ENCODE measurements around the gene CLCA2.

CLCA2 gene

DNA sequence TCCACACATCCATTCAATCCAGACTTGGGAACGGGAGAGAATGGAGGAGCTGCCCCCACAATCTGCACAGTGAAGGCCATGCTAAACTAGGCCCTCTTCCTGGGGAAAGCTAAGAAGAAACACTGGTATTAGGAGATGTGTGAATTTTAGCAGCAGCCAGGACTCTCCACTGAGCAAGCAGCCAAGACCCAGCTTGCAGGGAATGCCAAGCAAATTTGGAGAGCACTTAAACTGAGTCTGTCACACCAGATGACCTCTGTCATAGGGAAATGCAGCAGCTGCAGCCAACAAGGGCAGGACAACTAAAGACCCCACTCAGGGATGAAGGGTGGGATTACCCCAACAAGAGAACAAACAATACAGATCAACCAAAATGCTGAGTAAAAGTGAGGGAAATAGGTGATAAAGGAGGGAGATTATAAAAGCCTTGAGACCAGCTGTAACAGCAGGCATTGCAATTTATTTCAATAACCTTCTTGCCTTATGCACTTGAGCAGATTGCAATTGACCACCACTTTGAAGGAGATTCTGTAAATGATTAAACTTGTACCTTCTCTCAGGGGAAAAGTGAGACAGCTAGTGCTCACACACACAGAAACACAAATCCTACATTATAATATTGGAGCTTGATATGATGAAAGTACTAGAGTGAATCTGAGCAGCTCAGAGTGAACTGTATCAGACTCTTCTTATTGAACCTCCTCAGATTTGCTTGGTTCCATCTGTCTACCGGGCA lies 42.3 kb downstream of the CLCA2 start:
- no peak for TF ChIP-seq POLR2AphosphoS5 (IDR thresholded peaks at IDR 0.05; ENCODE audit: low read depth, low read length)
- no peak for TF ChIP-seq FOXP2 (optimal IDR thresholded peaks at IDR 0.05; ENCODE audit: borderline replicate concordance, extremely low read depth, extremely low read length, insufficient read depth)
- no peak for TF ChIP-seq SIN3A (IDR thresholded peaks at IDR 0.05; ENCODE audit: borderline replicate concordance, insufficient read depth, low read length)
- TF ChIP-seq, protein P1, sequence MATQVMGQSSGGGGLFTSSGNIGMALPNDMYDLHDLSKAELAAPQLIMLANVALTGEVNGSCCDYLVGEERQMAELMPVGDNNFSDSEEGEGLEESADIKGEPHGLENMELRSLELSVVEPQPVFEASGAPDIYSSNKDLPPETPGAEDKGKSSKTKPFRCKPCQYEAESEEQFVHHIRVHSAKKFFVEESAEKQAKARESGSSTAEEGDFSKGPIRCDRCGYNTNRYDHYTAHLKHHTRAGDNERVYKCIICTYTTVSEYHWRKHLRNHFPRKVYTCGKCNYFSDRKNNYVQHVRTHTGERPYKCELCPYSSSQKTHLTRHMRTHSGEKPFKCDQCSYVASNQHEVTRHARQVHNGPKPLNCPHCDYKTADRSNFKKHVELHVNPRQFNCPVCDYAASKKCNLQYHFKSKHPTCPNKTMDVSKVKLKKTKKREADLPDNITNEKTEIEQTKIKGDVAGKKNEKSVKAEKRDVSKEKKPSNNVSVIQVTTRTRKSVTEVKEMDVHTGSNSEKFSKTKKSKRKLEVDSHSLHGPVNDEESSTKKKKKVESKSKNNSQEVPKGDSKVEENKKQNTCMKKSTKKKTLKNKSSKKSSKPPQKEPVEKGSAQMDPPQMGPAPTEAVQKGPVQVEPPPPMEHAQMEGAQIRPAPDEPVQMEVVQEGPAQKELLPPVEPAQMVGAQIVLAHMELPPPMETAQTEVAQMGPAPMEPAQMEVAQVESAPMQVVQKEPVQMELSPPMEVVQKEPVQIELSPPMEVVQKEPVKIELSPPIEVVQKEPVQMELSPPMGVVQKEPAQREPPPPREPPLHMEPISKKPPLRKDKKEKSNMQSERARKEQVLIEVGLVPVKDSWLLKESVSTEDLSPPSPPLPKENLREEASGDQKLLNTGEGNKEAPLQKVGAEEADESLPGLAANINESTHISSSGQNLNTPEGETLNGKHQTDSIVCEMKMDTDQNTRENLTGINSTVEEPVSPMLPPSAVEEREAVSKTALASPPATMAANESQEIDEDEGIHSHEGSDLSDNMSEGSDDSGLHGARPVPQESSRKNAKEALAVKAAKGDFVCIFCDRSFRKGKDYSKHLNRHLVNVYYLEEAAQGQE (IDR thresholded peaks at IDR 0.05; ENCODE audit: insufficient read depth in 1 of 2, low read depth in 2 of 2, low read length in 2 of 2): no peak

DNA sequence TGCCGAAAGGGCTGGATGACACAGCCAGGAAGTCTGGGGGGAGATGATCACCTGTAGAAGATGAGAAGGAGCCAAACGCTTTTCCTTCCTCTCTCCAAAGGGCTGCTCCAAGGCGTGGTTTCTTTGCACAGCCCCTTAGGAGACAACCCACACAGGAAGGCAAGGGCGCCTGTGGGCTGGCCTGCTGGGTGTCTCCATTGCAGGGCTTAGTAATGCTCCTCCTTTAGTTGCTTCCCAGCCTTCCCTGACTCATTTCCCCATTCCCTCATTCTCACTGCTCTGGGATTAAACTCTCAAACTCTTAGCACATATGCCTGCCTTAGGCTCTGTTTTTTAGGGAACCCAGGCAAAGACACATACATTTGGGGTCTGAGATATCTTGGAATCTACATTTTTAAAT lies 43.0 kb downstream of the CLCA2 start:
- no peak for TF ChIP-seq POLR2AphosphoS5 (IDR thresholded peaks at IDR 0.05; ENCODE audit: low read depth, low read length)
- TF ChIP-seq FOXP2 (optimal IDR thresholded peaks at IDR 0.05; ENCODE audit: borderline replicate concordance, extremely low read depth, extremely low read length, insufficient read depth): no peak
- TF ChIP-seq SIN3A (IDR thresholded peaks at IDR 0.05; ENCODE audit: borderline replicate concordance, insufficient read depth, low read length): no peak
- TF ChIP-seq TAF1 (IDR thresholded peaks at IDR 0.05; ENCODE audit: borderline replicate concordance, insufficient read depth, low read length): no peak
- TF ChIP-seq, protein P1 (IDR thresholded peaks at IDR 0.05; ENCODE audit: insufficient read depth in 1 of 2, low read depth in 2 of 2, low read length in 2 of 2): no peak

DNA sequence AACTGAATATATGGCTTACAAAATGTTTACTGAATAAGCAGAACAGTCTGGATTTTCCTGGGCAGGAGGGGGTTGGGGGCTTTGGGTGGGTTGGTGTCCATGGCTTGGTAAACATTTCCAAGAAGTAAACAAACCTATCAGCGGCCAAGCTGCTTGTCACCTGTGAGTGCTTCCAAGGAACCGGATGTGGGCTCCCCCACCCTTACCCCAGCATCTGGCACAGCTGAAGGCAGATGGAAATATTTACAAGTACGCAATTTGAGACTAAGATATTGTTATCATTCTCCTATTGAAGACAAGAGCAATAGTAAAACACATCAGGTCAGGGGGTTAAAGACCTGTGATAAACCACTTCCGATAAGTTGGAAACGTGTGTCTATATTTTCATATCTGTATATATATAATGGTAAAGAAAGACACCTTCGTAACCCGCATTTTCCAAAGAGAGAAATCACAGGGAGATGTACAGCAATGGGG lies 44.6 kb downstream of the CLCA2 start, which contains the start of gene CLCA1:
Gene CLCA1, plus strand, starts transcription at position 427 of the 477 bp plus-strand sequence. Its CDS starts 45 bp downstream, at position 472.
- TF ChIP-seq FOXP2 (optimal IDR thresholded peaks at IDR 0.05; ENCODE audit: borderline replicate concordance, extremely low read depth, extremely low read length, insufficient read depth) (no peak), TAF1 (IDR thresholded peaks at IDR 0.05; ENCODE audit: borderline replicate concordance, insufficient read depth, low read length) (no peak), POLR2AphosphoS5 (IDR thresholded peaks at IDR 0.05; ENCODE audit: low read depth, low read length) (no peak)
- TF ChIP-seq, protein P1 (IDR thresholded peaks at IDR 0.05; ENCODE audit: insufficient read depth in 1 of 2, low read depth in 2 of 2, low read length in 2 of 2): no peak

DNA sequence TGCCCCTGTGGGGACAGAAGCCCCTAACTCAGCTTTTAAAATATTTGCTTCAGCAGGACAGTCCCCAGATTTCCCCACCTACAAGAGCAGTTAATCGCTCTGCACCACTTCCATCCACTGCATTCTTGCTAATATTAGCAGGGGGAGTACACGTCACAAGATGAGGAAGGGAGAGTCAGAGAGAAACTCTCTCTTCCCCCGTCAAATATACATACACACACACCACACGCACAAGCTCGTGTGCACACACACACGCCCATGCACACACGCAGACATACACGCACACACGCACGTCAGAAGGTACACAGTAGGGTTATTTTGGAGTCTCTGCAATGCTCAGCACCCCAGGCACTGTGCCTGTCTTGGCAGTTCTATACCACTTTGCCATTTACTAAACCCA lies 46.9 kb downstream of the CLCA2 start:
- TF ChIP-seq FOXP2 (optimal IDR thresholded peaks at IDR 0.05; ENCODE audit: borderline replicate concordance, extremely low read depth, extremely low read length, insufficient read depth) (no peak), POLR2AphosphoS5 (IDR thresholded peaks at IDR 0.05; ENCODE audit: low read depth, low read length) (no peak), SIN3A (IDR thresholded peaks at IDR 0.05; ENCODE audit: borderline replicate concordance, insufficient read depth, low read length) (no peak), TAF1 (IDR thresholded peaks at IDR 0.05; ENCODE audit: borderline replicate concordance, insufficient read depth, low read length) (no peak)
- TF ChIP-seq, protein P1 (IDR thresholded peaks at IDR 0.05; ENCODE audit: insufficient read depth in 1 of 2, low read depth in 2 of 2, low read length in 2 of 2): no peak

Measured in PFSK-1 (cell line).